Measurements from ENCODE around the gene MRPS21.

The MRPS21 gene

DNA sequence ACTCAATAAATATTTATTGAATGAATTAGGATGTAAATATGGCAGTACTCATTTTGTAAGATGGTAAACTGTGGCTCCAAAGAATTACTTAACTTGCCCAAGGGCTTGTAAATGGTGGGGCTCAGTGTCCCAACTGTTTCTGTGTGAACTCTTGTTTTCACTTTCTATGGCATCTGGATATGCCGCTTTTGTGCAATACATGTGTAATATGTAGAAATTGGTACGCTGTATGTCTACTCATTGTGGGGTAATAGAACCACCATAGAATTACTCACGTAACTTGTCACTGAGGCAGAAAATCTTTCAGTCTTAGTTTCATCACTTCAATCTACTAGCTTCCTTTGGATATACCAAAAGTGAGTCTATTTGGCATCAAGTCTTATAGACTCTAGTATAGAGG is 28.6 kb downstream of the MRPS21 start:
- TF ChIP-seq, protein P1, sequence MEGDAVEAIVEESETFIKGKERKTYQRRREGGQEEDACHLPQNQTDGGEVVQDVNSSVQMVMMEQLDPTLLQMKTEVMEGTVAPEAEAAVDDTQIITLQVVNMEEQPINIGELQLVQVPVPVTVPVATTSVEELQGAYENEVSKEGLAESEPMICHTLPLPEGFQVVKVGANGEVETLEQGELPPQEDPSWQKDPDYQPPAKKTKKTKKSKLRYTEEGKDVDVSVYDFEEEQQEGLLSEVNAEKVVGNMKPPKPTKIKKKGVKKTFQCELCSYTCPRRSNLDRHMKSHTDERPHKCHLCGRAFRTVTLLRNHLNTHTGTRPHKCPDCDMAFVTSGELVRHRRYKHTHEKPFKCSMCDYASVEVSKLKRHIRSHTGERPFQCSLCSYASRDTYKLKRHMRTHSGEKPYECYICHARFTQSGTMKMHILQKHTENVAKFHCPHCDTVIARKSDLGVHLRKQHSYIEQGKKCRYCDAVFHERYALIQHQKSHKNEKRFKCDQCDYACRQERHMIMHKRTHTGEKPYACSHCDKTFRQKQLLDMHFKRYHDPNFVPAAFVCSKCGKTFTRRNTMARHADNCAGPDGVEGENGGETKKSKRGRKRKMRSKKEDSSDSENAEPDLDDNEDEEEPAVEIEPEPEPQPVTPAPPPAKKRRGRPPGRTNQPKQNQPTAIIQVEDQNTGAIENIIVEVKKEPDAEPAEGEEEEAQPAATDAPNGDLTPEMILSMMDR (conservative IDR thresholded peaks at IDR 0.05) = no peak
- no peak for TF ChIP-seq ZFX (IDR thresholded peaks at IDR 0.05)
- H3K27ac ChIP-seq = no peak overlapping the region; the same call in 1 of the 2 replicates

DNA sequence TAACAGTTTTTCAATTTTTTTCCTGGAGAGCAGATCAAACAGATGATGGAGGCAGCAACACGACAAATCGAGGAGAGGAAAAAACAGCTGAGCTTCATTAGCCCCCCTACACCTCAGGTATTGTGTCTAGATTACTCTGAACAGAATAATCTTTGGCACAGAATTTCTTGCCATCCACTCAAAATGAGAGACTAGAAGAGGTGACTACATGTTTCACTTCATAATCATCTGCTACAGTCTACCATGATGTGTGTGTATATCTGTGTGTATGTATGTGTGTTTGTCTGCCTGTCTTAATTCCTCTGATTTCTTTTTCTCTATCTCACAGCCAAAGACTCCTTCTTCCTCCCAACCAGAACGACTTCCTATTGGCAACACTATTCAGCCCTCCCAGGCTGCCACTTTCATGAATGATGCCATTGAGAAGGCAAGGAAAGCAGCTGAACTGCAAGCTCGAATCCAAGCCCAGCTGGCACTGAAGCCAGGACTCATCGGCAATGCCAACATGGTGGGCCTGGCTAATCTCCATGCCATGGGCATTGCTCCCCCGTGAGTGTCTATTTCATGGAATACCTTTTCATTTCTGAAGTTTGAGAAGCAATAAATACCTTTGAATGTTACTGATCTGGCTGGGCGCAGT is 39.1 kb downstream of the MRPS21 start:
- no peak overlapping the region for H3K27ac ChIP-seq
- TF ChIP-seq, protein P1 (conservative IDR thresholded peaks at IDR 0.05) = no peak
- no peak for TF ChIP-seq ZFX (IDR thresholded peaks at IDR 0.05)

DNA sequence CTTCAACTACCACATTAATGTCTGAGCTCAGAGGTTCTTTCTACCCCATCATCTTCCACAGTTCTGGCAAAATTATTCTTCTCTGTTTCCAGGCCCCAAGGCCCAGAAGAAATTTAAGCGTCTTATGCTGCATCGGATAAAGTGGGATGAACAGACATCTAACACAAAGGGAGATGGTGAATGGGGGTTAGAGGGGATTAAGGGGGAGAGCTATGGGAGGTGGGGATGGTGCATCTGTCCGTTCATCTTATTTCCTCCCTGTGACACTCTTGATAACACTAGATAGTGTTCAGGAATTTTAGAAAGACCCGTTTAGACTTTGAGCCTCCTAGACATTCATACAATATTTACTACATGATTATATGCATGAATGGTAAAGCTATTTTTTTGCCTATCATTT is 52.7 kb downstream of the MRPS21 start:
- no peak overlapping the region for H3K27ac ChIP-seq
- TF ChIP-seq, protein P1 (conservative IDR thresholded peaks at IDR 0.05) = no peak
- TF ChIP-seq ZFX (IDR thresholded peaks at IDR 0.05) = no peak

DNA sequence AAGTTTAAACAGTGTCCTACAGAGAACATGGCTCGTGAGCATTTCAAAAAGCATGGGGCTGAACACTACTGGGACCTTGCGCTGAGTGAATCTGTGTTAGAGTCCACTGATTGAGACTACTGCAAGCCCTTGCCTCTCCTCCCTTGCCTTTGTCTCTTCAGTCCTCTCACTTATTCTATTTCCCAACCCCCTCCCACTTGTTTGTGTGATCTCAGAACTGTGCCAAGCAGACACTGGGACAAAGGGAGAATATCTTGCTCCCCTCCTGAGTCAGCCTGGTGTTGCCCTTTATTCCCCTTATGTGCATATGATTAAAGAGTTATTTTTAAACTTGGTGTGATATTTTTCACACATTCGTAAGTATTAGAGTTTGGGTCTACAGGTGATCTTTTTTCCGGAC is 59.2 kb downstream of the MRPS21 start:
- TF ChIP-seq, protein P1 (conservative IDR thresholded peaks at IDR 0.05) = no peak
- no peak for TF ChIP-seq ZFX (IDR thresholded peaks at IDR 0.05)
- H3K27ac ChIP-seq = no peak overlapping the region
